Trophoblast cell (in vitro differentiated cells and primary cell): Measurements from ENCODE around the gene MSRB3.

Source experiments
- DNase-seq, 2 donors: peaks; one replicate each; pipeline ENCODE4 v3.0.0-alpha.2; 2016
- H2AFZ ChIP-seq: 2 replicates; pipeline ENCODE4 v1.6.1; 2013; ENCODE audit warnings: low read length, moderate library complexity, mild to moderate bottlenecking; ENCODE audit not compliant: insufficient read depth, poor library complexity
- H2AK5ac ChIP-seq: 2 replicates; pipeline ENCODE4 v1.6.1; 2013; ENCODE audit warnings: mild to moderate bottlenecking, low read length
- H2BK120ac ChIP-seq: 2 replicates; pipeline ENCODE4 v1.6.1; 2013; ENCODE audit warnings: low read length, mild to moderate bottlenecking, moderate library complexity; ENCODE audit not compliant: insufficient read depth, poor library complexity
- H2BK12ac ChIP-seq: 2 replicates; pipeline ENCODE4 v1.6.1; 2013; ENCODE audit warnings: mild to moderate bottlenecking, low read length, moderate library complexity
- H2BK5ac ChIP-seq: 2 replicates; pipeline ENCODE4 v1.6.1; 2013; ENCODE audit warnings: low read length, low read depth, moderate library complexity, mild to moderate bottlenecking; ENCODE audit not compliant: poor library complexity
- H3K14ac ChIP-seq: 2 replicates; pipeline ENCODE4 v1.6.1; 2013; ENCODE audit warnings: mild to moderate bottlenecking, low read length
- H3K18ac ChIP-seq: 2 replicates; pipeline ENCODE4 v1.6.1; 2013; ENCODE audit warnings: mild to moderate bottlenecking, low read length
- H3K23ac ChIP-seq: 2 replicates; pipeline ENCODE4 v1.6.1; 2013; ENCODE audit warnings: low read length
- H3K27ac ChIP-seq: 2 replicates; pipeline ENCODE4 v1.5.1; 2013; ENCODE audit warnings: low read depth, mild to moderate bottlenecking, inconsistent platforms, low read length, moderate library complexity
- H3K27me3 ChIP-seq: 2 replicates; pipeline ENCODE4 v1.6.1; 2013; ENCODE audit warnings: inconsistent platforms, mild to moderate bottlenecking, low read length, moderate library complexity; ENCODE audit not compliant: insufficient read depth
- H3K36me3 ChIP-seq, 2 experiments: 1 replicate in 1 of 2; 2 replicates in 1 of 2; pipeline ENCODE4 v1.6.1; 2013; ENCODE audit warnings: low read length in 2 of 2, mild to moderate bottlenecking in 2 of 2, moderate library complexity in 1 of 2; ENCODE audit not compliant: insufficient read depth in 2 of 2, control insufficient read depth in 1 of 2
- H3K4ac ChIP-seq: 2 replicates; pipeline ENCODE4 v1.6.1; 2013; ENCODE audit warnings: low read depth, mild to moderate bottlenecking, low read length, moderate library complexity
- H3K4me1 ChIP-seq, 2 experiments: 1 replicate in 1 of 2; 2 replicates in 1 of 2; pipeline ENCODE4 v1.6.1; 2013; ENCODE audit warnings: low read length in 2 of 2, mild to moderate bottlenecking in 2 of 2, moderate library complexity in 1 of 2; ENCODE audit not compliant: insufficient read depth in 2 of 2, control insufficient read depth in 1 of 2
- H3K4me2 ChIP-seq: 2 replicates; pipeline ENCODE4 v1.6.1; 2013; ENCODE audit warnings: inconsistent platforms, mild to moderate bottlenecking, low read length, moderate library complexity
- H3K4me3 ChIP-seq: 2 replicates; pipeline ENCODE4 v1.5.1; 2013; ENCODE audit warnings: mild to moderate bottlenecking, low read depth, low read length, inconsistent platforms
- H3K79me1 ChIP-seq: one replicate; pipeline ENCODE4 v1.6.1; 2013; ENCODE audit warnings: low read length
- H3K79me2 ChIP-seq: 2 replicates; pipeline ENCODE4 v1.6.1; 2013; ENCODE audit warnings: low read length, mild to moderate bottlenecking; ENCODE audit not compliant: control insufficient read depth, insufficient read depth, poor library complexity
- H3K9ac ChIP-seq: 2 replicates; pipeline ENCODE4 v1.6.1; 2013; ENCODE audit warnings: mild to moderate bottlenecking, low read length
- H3K9me3 ChIP-seq: 2 replicates; pipeline ENCODE4 v1.6.1; 2013; ENCODE audit warnings: low read depth, mild to moderate bottlenecking, control low read depth, inconsistent platforms, low read length; ENCODE audit not compliant: insufficient read depth
- H4K12ac ChIP-seq: 2 replicates; pipeline ENCODE4 v1.6.1; 2013; ENCODE audit warnings: low read depth, mild to moderate bottlenecking, low read length, moderate library complexity
- H4K8ac ChIP-seq: 2 replicates; pipeline ENCODE4 v1.6.1; 2013; ENCODE audit warnings: low read depth, mild to moderate bottlenecking, low read length, moderate library complexity
- H4K91ac ChIP-seq: one replicate; pipeline ENCODE4 v1.6.1; 2013; ENCODE audit warnings: low read depth, mild to moderate bottlenecking, low read length, moderate library complexity
- WGBS: extraction: QIAGEN DNeasy Blood & Tissue Kit; methylation state at CpG from one replicate; pipeline ENCODE4 v1.1.7; 2013; ENCODE audit warnings: missing lambda C conversion rate; ENCODE audit not compliant: insufficient read length, insufficient coverage; ENCODE audit errors: extremely low coverage; 5-methylcytosine and 5-hydroxymethylcytosine counted together

MSRB3 gene

GRCh38 chr12:65420941-65421340, 142.5 kb downstream of the MSRB3 start:
- Histone ChIP-seq H3K18ac (no peak overlapping the region), H3K79me2 (no peaks in the 10 kb centered on the region), H3K14ac (no peak overlapping the region), H3K79me1 (no peaks in the 10 kb centered on the region), H3K4me2 (no peak overlapping the region), H3K9me3 (peaks cover 3% of the 10 kb centered on the region), H2BK5ac (no peak overlapping the region), H3K27me3 (no peaks in the 10 kb centered on the region), H2BK120ac (no peak overlapping the region), H2BK12ac (no peak overlapping the region), H4K8ac (no peak overlapping the region), H3K23ac (no peak overlapping the region), H4K91ac (no peak overlapping the region), H2AFZ (no peak overlapping the region), H3K9ac (no peak overlapping the region), H3K4me3 (no peak overlapping the region), H3K27ac (no peak overlapping the region), H2AK5ac (no peak overlapping the region), H3K36me3 (peaks cover 0 to 2% of the 10 kb centered on the region in 2 experiments), H4K12ac (no peak overlapping the region), H3K4ac (no peak overlapping the region), H3K4me1 (no peaks in the 10 kb centered on the region)
- DNase-seq, result no peak

- no peak overlapping the region for H2BK120ac ChIP-seq
- H3K79me1 ChIP-seq, result peaks cover 5% of the 10 kb centered on the region
- no peak for DNase-seq
- no peak overlapping the region for H2BK5ac ChIP-seq
- H4K91ac ChIP-seq, result no peak overlapping the region
- H3K23ac ChIP-seq, result no peak overlapping the region
- H4K12ac ChIP-seq, result no peak overlapping the region
- no peak overlapping the region for H3K9ac ChIP-seq
- H3K79me2 ChIP-seq, result no peaks in the 10 kb centered on the region
- no peak overlapping the region for H3K14ac ChIP-seq
- H2BK12ac ChIP-seq, result peak overlapping the region; percentile 12
- H3K9me3 ChIP-seq, result peaks cover 4% of the 10 kb centered on the region
- H3K27me3 ChIP-seq, result no peaks in the 10 kb centered on the region
- no peak overlapping the region for H4K8ac ChIP-seq
- H2AFZ ChIP-seq, result no peak overlapping the region
- no peak overlapping the region for H3K18ac ChIP-seq
- no peak overlapping the region for H3K27ac ChIP-seq
- H3K4ac ChIP-seq, result no peak overlapping the region
- H3K36me3 ChIP-seq, result no peaks in the 10 kb centered on the region
- whole genome bisulfite sequencing, result no CpG with 5 or more reads among the region's 1 CpG
- no peak overlapping the region for H3K4me3 ChIP-seq
- H3K4me2 ChIP-seq, result no peak overlapping the region
- no peak overlapping the region for H2AK5ac ChIP-seq
- no peaks in the 10 kb centered on the region for H3K4me1 ChIP-seq
Measured at GRCh38 chr12:65427646-65428045, 149.2 kb downstream of the MSRB3 start.

- Histone ChIP-seq H2BK120ac (no peak overlapping the region), H3K9me3 (peaks cover 4% of the 10 kb centered on the region), H3K79me2 (no peaks in the 10 kb centered on the region), H3K27me3 (no peaks in the 10 kb centered on the region), H4K91ac (no peak overlapping the region), H3K23ac (no peak overlapping the region), H3K79me1 (peaks cover 5% of the 10 kb centered on the region), H4K8ac (no peak overlapping the region), H3K27ac (no peak overlapping the region), H4K12ac (no peak overlapping the region), H2AK5ac (no peak overlapping the region), H3K4ac (no peak overlapping the region), H3K14ac (no peak overlapping the region), H3K4me2 (no peak overlapping the region), H3K4me3 (no peak overlapping the region), H3K9ac (no peak overlapping the region), H3K36me3 (no peaks in the 10 kb centered on the region), H2BK5ac (no peak overlapping the region), H3K4me1 (no peaks in the 10 kb centered on the region), H2AFZ (no peak overlapping the region), H3K18ac (no peak overlapping the region), H2BK12ac (no peak overlapping the region)
- DNase-seq, result no peak
- WGBS, result no CpG with 5 or more reads among the region's 1 CpG
Measured at GRCh38 chr12:65430006-65430405, 151.5 kb downstream of the MSRB3 start.

- no peak overlapping the region for H4K12ac ChIP-seq
- H3K18ac ChIP-seq, result no peak overlapping the region
- DNase-seq, result peak in 1 of 2 donors; percentile 50
- H3K4me2 ChIP-seq, result no peak overlapping the region
- no peaks in the 10 kb centered on the region for H3K79me2 ChIP-seq
- peaks cover 4% of the 10 kb centered on the region for H3K9me3 ChIP-seq
- no peak overlapping the region for H4K8ac ChIP-seq
- no peak overlapping the region for H3K27ac ChIP-seq
- WGBS, result no CpG with 5 or more reads among the region's 3 CpGs
- no peak overlapping the region for H3K23ac ChIP-seq
- no peak overlapping the region for H3K4ac ChIP-seq
- no peaks in the 10 kb centered on the region for H3K27me3 ChIP-seq
- no peak overlapping the region for H2AFZ ChIP-seq
- H2BK12ac ChIP-seq, result no peak overlapping the region
- no peaks in the 10 kb centered on the region for H3K36me3 ChIP-seq
- H3K9ac ChIP-seq, result no peak overlapping the region
- no peak overlapping the region for H2AK5ac ChIP-seq
- H3K79me1 ChIP-seq, result peaks cover 5% of the 10 kb centered on the region
- no peak overlapping the region for H2BK5ac ChIP-seq
- H2BK120ac ChIP-seq, result no peak overlapping the region
- no peaks in the 10 kb centered on the region for H3K4me1 ChIP-seq
- H4K91ac ChIP-seq, result no peak overlapping the region
- no peak overlapping the region for H3K14ac ChIP-seq
- no peak overlapping the region for H3K4me3 ChIP-seq
Measured at GRCh38 chr12:65430571-65431306, 152.3 kb downstream of the MSRB3 start.
